HG03520 (cell line): Measurements from ENCODE around the gene STYX.

Source experiments
- ATAC-seq: cut with Tn5 transposase; IDR thresholded peaks from one replicate; pipeline ENCODE4 v1.9.1; 2021; ENCODE audit warnings: mild to moderate bottlenecking, moderate library complexity; ENCODE audit not compliant: unreplicated experiment

STYX gene

GRCh38 chr14:52729925-52730708, at the start of gene STYX:
Gene STYX, plus strand, starts transcription at chr14:52730166. Its CDS starts 309 bp downstream, at chr14:52730475.
- ATAC-seq = peak; percentile 87

- no peak for ATAC-seq
These were observed 45.9 kb upstream of the STYX start for GRCh38 chr14:52683985-52684520.

GRCh38 chr14:52686176-52686575, 43.8 kb upstream of the STYX start:
- ATAC-seq = no peak

- ATAC-seq = no peak
These were observed 38.8 kb upstream of the STYX start for GRCh38 chr14:52690983-52691760.

- ATAC-seq = no peak
These were observed 37.6 kb upstream of the STYX start for GRCh38 chr14:52692248-52692962.

GRCh38 chr14:52693036-52693435, 36.9 kb upstream of the STYX start:
- no peak for ATAC-seq

- ATAC-seq = no peak
These were observed 36.4 kb upstream of the STYX start for GRCh38 chr14:52693532-52693931.

GRCh38 chr14:52694761-52695480, 35.0 kb upstream of the STYX start:
- ATAC-seq = peak; percentile 53

GRCh38 chr14:52695481-52696091, 34.4 kb upstream of the STYX start, which contains the start of gene ERO1A:
Gene ERO1A, minus strand, starts transcription at chr14:52695558. Its CDS starts 77 bp downstream, at chr14:52695481.
- ATAC-seq = peak; percentile 65

GRCh38 chr14:52700701-52701172, 29.2 kb upstream of the STYX start:
- ATAC-seq = no peak

- no peak for ATAC-seq
These were observed 28.7 kb upstream of the STYX start for GRCh38 chr14:52701223-52701622.

GRCh38 chr14:52703225-52703624, 26.7 kb upstream of the STYX start:
- ATAC-seq = no peak

- no peak for ATAC-seq
These were observed 26.3 kb upstream of the STYX start for GRCh38 chr14:52703664-52704063.

GRCh38 chr14:52706286-52706685, 23.7 kb upstream of the STYX start:
- no peak for ATAC-seq

- ATAC-seq = peak; percentile 97
These were observed 23.0 kb upstream of the STYX start, which contains the start of gene PSMC6 for GRCh38 chr14:52706724-52707706. Gene PSMC6, plus strand, starts transcription at chr14:52707200. Its CDS starts 20 bp downstream, at chr14:52707220.

GRCh38 chr14:52711666-52712065, 18.3 kb upstream of the STYX start:
- ATAC-seq = no peak

- ATAC-seq = no peak
These were observed 13.8 kb upstream of the STYX start for GRCh38 chr14:52716155-52716554.

- ATAC-seq = no peak
These were observed 6.2 kb upstream of the STYX start for GRCh38 chr14:52723514-52724359.
